ENCODE measurements around the gene POLH. TPM values are rescaled to one million over a fixed set of nuclear protein-coding genes. Genes with fewer than 3 reads are reported as not detected.

Gene POLH
- total RNA-seq, 1 experiment from 2014 or later, result 8.2 TPM

GRCh38 chr6:43609402-43609801 lies 33.4 kb downstream of the POLH start:
- TF ChIP-seq EZH2phosphoT487 (IDR thresholded peaks at IDR 0.05; ENCODE audit: borderline replicate concordance, low read length), result no peak
- no peak for TF ChIP-seq EZH2 (IDR thresholded peaks at IDR 0.05; ENCODE audit: low read length, unreplicated experiment)
- TF ChIP-seq, protein P1, sequence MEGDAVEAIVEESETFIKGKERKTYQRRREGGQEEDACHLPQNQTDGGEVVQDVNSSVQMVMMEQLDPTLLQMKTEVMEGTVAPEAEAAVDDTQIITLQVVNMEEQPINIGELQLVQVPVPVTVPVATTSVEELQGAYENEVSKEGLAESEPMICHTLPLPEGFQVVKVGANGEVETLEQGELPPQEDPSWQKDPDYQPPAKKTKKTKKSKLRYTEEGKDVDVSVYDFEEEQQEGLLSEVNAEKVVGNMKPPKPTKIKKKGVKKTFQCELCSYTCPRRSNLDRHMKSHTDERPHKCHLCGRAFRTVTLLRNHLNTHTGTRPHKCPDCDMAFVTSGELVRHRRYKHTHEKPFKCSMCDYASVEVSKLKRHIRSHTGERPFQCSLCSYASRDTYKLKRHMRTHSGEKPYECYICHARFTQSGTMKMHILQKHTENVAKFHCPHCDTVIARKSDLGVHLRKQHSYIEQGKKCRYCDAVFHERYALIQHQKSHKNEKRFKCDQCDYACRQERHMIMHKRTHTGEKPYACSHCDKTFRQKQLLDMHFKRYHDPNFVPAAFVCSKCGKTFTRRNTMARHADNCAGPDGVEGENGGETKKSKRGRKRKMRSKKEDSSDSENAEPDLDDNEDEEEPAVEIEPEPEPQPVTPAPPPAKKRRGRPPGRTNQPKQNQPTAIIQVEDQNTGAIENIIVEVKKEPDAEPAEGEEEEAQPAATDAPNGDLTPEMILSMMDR (conservative IDR thresholded peaks at IDR 0.05; ENCODE audit: low read depth, low read length), result no peak
- no peak overlapping the region for H3K4me2 ChIP-seq (ENCODE audit: low read length)
- ATAC-seq (no peak), DNase-seq (no peak)
- no peaks in the 10 kb centered on the region for H3K9me3 ChIP-seq (ENCODE audit: low read length)
- no peak overlapping the region for H2AFZ ChIP-seq (ENCODE audit: low read length)
- intact Hi-C loops (cut with micrococcal nuclease), result no loop called here
- ChIA-PET CTCF (no interaction called here), POLR2A (ENCODE audit: unreplicated experiment) (no interaction called here)
- no peak overlapping the region for H3K9ac ChIP-seq (ENCODE audit: low read length)
- no TSS peak for BruUV-seq (replicated peaks)
- H3K9me2 ChIP-seq (replicated peaks; ENCODE audit: low read length), result no peaks in the 10 kb centered on the region
- H3F3A ChIP-seq (ENCODE audit: low read length, unreplicated experiment), result no peaks in the 10 kb centered on the region
- H3K79me2 ChIP-seq (ENCODE audit: low read length), result no peaks in the 10 kb centered on the region
- H3K27ac ChIP-seq (ENCODE audit: low read length), result no peak overlapping the region
- no peaks in the 10 kb centered on the region for H4K20me1 ChIP-seq (ENCODE audit: low read length)
- H3K36me3 ChIP-seq (ENCODE audit: low read depth, low read length), result peaks cover 10% of the 10 kb centered on the region
- no peak overlapping the region for H3K4me3 ChIP-seq (ENCODE audit: low read length)
- peaks cover 2% of the 10 kb centered on the region; the same call in 1 of the 2 replicates for H3K4me1 ChIP-seq (ENCODE audit: insufficient read depth, low read length)
- H3K27me3 ChIP-seq (ENCODE audit: low read length), result no peaks in the 10 kb centered on the region

GRCh38 chr6:43610431-43610830 lies 34.4 kb downstream of the POLH start:
- DNase-seq (no peak), ATAC-seq (no peak)
- no peaks in the 10 kb centered on the region for H3K4me1 ChIP-seq (ENCODE audit: insufficient read depth, low read length)
- H3K9me3 ChIP-seq (ENCODE audit: low read length), result no peaks in the 10 kb centered on the region
- intact Hi-C loops (cut with micrococcal nuclease), result no loop called here
- no peaks in the 10 kb centered on the region for H3K27me3 ChIP-seq (ENCODE audit: low read length)
- no peak overlapping the region for H3K9ac ChIP-seq (ENCODE audit: low read length)
- H3K9me2 ChIP-seq (replicated peaks; ENCODE audit: low read length), result no peaks in the 10 kb centered on the region
- no TSS peak for BruUV-seq (replicated peaks)
- H3K4me2 ChIP-seq (ENCODE audit: low read length), result no peak overlapping the region
- no peak for TF ChIP-seq EZH2 (IDR thresholded peaks at IDR 0.05; ENCODE audit: low read length, unreplicated experiment)
- no peak for TF ChIP-seq EZH2phosphoT487 (IDR thresholded peaks at IDR 0.05; ENCODE audit: borderline replicate concordance, low read length)
- TF ChIP-seq, protein P1 (conservative IDR thresholded peaks at IDR 0.05; ENCODE audit: low read depth, low read length), result no peak
- ChIA-PET POLR2A (ENCODE audit: unreplicated experiment) (interaction anchor here (0.5 kb wide), 1 partner anchor 9 kb away, joined by 4 read pairs; no protein-coding TSS in a partner anchor), CTCF (no interaction called here)
- H3F3A ChIP-seq (ENCODE audit: low read length, unreplicated experiment), result no peaks in the 10 kb centered on the region
- H4K20me1 ChIP-seq (ENCODE audit: low read length), result no peaks in the 10 kb centered on the region
- H3K36me3 ChIP-seq (ENCODE audit: low read depth, low read length), result peaks cover 3% of the 10 kb centered on the region; the same call in 1 of the 2 replicates
- H2AFZ ChIP-seq (ENCODE audit: low read length), result no peak overlapping the region
- no peak overlapping the region for H3K4me3 ChIP-seq (ENCODE audit: low read length)
- no peak overlapping the region for H3K27ac ChIP-seq (ENCODE audit: low read length)
- H3K79me2 ChIP-seq (ENCODE audit: low read length), result no peaks in the 10 kb centered on the region

- intact Hi-C loops (cut with micrococcal nuclease), result no loop called here
- Histone ChIP-seq H3K9ac (ENCODE audit: low read length) (no peak overlapping the region), H3K27ac (ENCODE audit: low read length) (no peak overlapping the region), H3K9me2 (replicated peaks; ENCODE audit: low read length) (no peaks in the 10 kb centered on the region), H3K27me3 (ENCODE audit: low read length) (no peaks in the 10 kb centered on the region), H3K4me2 (ENCODE audit: low read length) (no peak overlapping the region), H4K20me1 (ENCODE audit: low read length) (no peaks in the 10 kb centered on the region), H3K4me1 (ENCODE audit: insufficient read depth, low read length) (no peaks in the 10 kb centered on the region), H3F3A (ENCODE audit: low read length, unreplicated experiment) (peaks cover under 1% of the 10 kb centered on the region), H3K9me3 (ENCODE audit: low read length) (no peaks in the 10 kb centered on the region), H3K4me3 (ENCODE audit: low read length) (no peak overlapping the region), H3K36me3 (ENCODE audit: low read depth, low read length) (no peaks in the 10 kb centered on the region; the same call in 1 of the 2 replicates), H2AFZ (ENCODE audit: low read length) (no peak overlapping the region), H3K79me2 (ENCODE audit: low read length) (no peaks in the 10 kb centered on the region)
- BruUV-seq (replicated peaks), result no TSS peak
- TF ChIP-seq EZH2 (IDR thresholded peaks at IDR 0.05; ENCODE audit: low read length, unreplicated experiment) (no peak), EZH2phosphoT487 (IDR thresholded peaks at IDR 0.05; ENCODE audit: borderline replicate concordance, low read length) (no peak)
- TF ChIP-seq, protein P1 (conservative IDR thresholded peaks at IDR 0.05; ENCODE audit: low read depth, low read length), result no peak
- ChIA-PET CTCF (no interaction called here), POLR2A (ENCODE audit: unreplicated experiment) (no interaction called here)
- ATAC-seq, result peak; percentile 33; the same call in 1 of the 2 replicates
- no peak for DNase-seq
These were observed 37.9 kb downstream of the POLH start for GRCh38 chr6:43613721-43614395.
